Ascending aorta (tissue), 2 donors: ENCODE data around the gene NCKAP5. TPM values are rescaled to one million over a fixed set of nuclear protein-coding genes. Genes with fewer than 3 reads are reported as not detected.

Source experiments
- DNase-seq, 2 donors: peaks; one replicate each; pipeline ENCODE4 v3.0.0-alpha.2; 2019; ENCODE audit warnings: low spot score in 2 of 2
- H3K27ac ChIP-seq, 2 donors: fragments of 200-600 bp; sonication (generic); one replicate each; pipeline ENCODE4 v1.5.1; 2016 to 2017; ENCODE audit warnings: mild to moderate bottlenecking in 1 of 2
- H3K27me3 ChIP-seq: fragments of 200-600 bp; sonication (generic); one replicate; pipeline ENCODE4 v1.5.1; 2017
- H3K36me3 ChIP-seq, 2 donors: fragments of 200-600 bp; sonication (generic); one replicate each; pipeline ENCODE4 v1.5.1; 2016
- H3K4me1 ChIP-seq, 2 donors: fragments of 200-600 bp; sonication (generic); one replicate each; pipeline ENCODE4 v1.5.1; 2016 to 2017; ENCODE audit warnings: mild to moderate bottlenecking in 1 of 2
- H3K4me3 ChIP-seq, 2 donors: fragments of 200-600 bp; sonication (generic); one replicate each; pipeline ENCODE4 v1.5.1; 2016 to 2017; ENCODE audit warnings: mild to moderate bottlenecking in 1 of 2
- H3K9me3 ChIP-seq, 2 donors: fragments of 200-600 bp; sonication (generic); one replicate each; pipeline ENCODE4 v1.5.1; 2016
- intact Hi-C: fragments of 100-400 bp; cut with DNase I; formaldehyde crosslinking; loops from one replicate; pipeline ENCODE4 v1.15.1; 2023
- total RNA-seq: library from RNA; depleted of rRNA; stranded (reverse); fragments of >200 nt; gene quantifications from one replicate; pipeline ENCODE4 v1.1.0, GENCODE V29; 2016
- TF ChIP-seq, protein P1 (sequence below), 3 experiments: fragments of 200-600 bp in 2 of 3; fragments of 450-650 bp in 1 of 3; sonication (generic) in 2 of 3; IDR thresholded peaks; one replicate each; pipeline ENCODE4 v1.5.1; 2016 to 2019; ENCODE audit warnings: antibody characterized with exemption in 3 of 3, mild to moderate bottlenecking in 1 of 3, moderate library complexity in 1 of 3

NCKAP5 gene
- total RNA-seq, 1 donor from 2014 or later: 0.75 TPM

DNA sequence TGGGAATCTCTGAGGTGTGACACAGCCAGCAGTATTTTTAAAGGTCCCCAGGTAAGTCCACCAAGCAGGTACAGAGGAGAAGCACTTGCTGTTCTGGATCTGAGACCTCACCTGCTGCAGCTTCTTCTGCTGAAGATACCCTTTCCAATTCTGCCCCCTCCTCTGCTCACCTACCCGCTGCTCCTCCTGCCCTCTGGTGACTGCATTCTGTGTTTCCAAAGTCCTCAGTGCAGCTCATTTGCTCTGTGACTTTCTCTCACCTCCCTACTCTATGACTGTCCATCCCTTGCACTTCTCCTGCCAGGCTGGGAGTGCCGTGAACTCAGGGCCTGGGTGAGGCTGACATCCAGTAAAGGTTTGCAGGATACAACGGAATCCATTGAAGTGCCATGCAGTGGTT, 693.1 kb downstream of the NCKAP5 start:
- no peak overlapping the region for H3K27ac ChIP-seq
- no peaks in the 10 kb centered on the region for H3K9me3 ChIP-seq
- no peaks in the 10 kb centered on the region for H3K4me1 ChIP-seq
- H3K27me3 ChIP-seq: no peaks in the 10 kb centered on the region
- intact Hi-C loops: no loop called here
- no peak for DNase-seq
- no peak overlapping the region for H3K4me3 ChIP-seq
- TF ChIP-seq, protein P1, sequence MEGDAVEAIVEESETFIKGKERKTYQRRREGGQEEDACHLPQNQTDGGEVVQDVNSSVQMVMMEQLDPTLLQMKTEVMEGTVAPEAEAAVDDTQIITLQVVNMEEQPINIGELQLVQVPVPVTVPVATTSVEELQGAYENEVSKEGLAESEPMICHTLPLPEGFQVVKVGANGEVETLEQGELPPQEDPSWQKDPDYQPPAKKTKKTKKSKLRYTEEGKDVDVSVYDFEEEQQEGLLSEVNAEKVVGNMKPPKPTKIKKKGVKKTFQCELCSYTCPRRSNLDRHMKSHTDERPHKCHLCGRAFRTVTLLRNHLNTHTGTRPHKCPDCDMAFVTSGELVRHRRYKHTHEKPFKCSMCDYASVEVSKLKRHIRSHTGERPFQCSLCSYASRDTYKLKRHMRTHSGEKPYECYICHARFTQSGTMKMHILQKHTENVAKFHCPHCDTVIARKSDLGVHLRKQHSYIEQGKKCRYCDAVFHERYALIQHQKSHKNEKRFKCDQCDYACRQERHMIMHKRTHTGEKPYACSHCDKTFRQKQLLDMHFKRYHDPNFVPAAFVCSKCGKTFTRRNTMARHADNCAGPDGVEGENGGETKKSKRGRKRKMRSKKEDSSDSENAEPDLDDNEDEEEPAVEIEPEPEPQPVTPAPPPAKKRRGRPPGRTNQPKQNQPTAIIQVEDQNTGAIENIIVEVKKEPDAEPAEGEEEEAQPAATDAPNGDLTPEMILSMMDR (IDR thresholded peaks at IDR 0.05): no peak
- H3K36me3 ChIP-seq: no peaks in the 10 kb centered on the region

DNA sequence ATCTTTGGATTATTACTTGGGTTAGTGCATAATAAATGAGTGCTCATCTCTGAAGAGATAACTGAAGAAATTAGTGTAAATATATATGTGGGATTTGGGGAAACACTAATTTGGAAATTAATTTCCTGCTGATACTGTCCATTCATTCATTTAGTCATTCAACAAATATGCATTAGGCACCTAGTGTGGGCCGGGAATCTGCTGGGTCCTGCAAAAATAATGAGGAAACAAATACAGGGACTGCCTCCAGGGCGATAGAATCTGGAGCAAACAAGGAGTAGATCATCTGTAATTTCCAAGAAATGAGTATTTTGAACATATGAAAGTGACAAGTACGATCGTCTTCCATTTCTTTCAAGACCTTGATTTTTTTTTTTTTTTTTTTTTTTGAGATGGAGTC, 694.5 kb downstream of the NCKAP5 start:
- no peaks in the 10 kb centered on the region for H3K36me3 ChIP-seq
- H3K9me3 ChIP-seq: no peaks in the 10 kb centered on the region
- intact Hi-C loops: no loop called here
- no peak overlapping the region for H3K27ac ChIP-seq
- H3K4me3 ChIP-seq: no peak overlapping the region
- H3K27me3 ChIP-seq: no peaks in the 10 kb centered on the region
- TF ChIP-seq, protein P1 (IDR thresholded peaks at IDR 0.05): no peak
- DNase-seq: no peak
- H3K4me1 ChIP-seq: no peaks in the 10 kb centered on the region

DNA sequence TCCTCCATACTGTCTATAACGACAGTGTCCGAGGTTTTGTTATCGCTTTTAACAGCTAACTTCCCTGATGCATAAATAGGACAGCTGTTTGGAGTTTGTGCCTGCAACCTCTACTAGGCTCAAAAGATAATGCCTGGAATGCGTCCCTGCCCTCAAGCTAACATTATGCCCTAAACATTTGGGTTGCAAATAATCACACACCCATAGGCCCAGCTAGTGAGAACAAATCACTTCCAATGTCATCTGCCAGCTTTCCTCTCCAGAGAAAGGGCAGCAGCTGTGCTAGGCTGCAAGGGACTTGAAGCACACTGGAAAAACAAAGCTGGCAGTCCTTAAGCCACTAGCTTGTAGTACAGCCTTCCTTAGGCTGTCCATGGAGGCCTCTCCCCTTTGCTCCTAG, 696.4 kb downstream of the NCKAP5 start:
- Histone ChIP-seq H3K27me3 (no peaks in the 10 kb centered on the region), H3K4me3 (no peak overlapping the region), H3K36me3 (no peaks in the 10 kb centered on the region), H3K4me1 (no peaks in the 10 kb centered on the region), H3K27ac (no peak overlapping the region), H3K9me3 (no peaks in the 10 kb centered on the region)
- intact Hi-C loops: no loop called here
- no peak for DNase-seq
- TF ChIP-seq, protein P1 (IDR thresholded peaks at IDR 0.05): no peak

DNA sequence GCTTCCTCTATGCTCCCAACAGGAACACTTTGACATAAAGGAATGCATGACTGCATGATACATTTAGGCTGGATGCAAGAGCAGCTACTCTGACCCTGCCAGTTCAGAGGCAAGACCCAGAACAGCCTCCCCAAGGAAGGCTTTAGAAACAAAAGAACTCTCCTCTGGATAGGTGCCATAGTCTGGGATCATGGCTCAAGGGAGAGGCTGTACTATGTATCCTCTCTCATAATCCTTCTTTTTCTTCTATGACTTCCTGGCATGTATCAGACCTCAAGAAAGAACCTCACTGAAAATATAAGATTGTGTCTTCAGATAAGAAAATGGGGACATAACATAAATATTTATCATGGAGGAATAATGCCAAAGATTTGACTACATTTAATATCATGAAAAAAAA, 704.3 kb downstream of the NCKAP5 start:
- no peaks in the 10 kb centered on the region for H3K9me3 ChIP-seq
- H3K4me3 ChIP-seq: no peak overlapping the region
- TF ChIP-seq, protein P1 (IDR thresholded peaks at IDR 0.05): no peak
- H3K27me3 ChIP-seq: no peaks in the 10 kb centered on the region
- no peak for DNase-seq
- H3K4me1 ChIP-seq: no peaks in the 10 kb centered on the region
- no peaks in the 10 kb centered on the region for H3K36me3 ChIP-seq
- intact Hi-C loops: no loop called here
- no peak overlapping the region for H3K27ac ChIP-seq

DNA sequence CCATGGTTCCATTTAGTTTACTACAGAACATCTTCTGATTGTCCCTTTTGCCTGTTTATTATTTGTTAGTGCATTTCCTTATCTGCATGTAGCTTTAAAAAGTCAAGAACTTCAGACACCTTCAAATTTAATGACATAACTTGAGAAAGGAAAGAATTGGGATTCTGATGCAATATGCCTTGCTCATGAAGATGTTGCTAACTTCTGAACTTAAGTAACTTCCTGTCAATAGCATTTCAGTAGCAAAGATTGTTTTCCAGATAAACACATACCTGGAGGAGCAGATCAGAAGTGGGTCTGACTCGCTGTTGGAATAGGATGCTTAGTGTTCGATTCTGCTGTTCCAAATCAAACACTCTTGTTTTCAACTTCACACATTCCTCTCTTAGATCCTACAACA, 708.0 kb downstream of the NCKAP5 start:
- no peak overlapping the region for H3K27ac ChIP-seq
- no peaks in the 10 kb centered on the region for H3K9me3 ChIP-seq
- H3K27me3 ChIP-seq: no peaks in the 10 kb centered on the region
- TF ChIP-seq, protein P1 (IDR thresholded peaks at IDR 0.05): no peak
- no peaks in the 10 kb centered on the region for H3K4me1 ChIP-seq
- H3K4me3 ChIP-seq: no peak overlapping the region
- intact Hi-C loops: no loop called here
- H3K36me3 ChIP-seq: no peaks in the 10 kb centered on the region
- DNase-seq: no peak

DNA sequence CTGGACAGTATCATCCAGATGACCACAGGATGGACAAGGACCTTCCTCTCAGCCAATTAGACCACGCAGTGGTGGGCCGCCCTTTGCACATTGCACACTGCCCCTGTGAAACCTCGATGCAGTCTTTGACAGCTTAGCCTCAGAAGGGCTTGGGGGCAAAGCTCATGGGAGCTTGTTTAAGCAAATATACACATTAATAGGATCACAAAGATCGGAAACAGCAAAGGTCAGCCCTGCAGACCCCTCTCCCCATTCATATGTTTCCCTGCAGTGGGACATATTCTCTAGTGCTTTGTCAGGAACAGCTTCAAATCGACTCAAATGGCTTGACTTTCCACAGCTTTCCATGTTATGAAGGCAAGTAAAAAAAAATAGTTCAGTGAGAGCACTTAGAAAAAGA, 708.7 kb downstream of the NCKAP5 start:
- Histone ChIP-seq H3K36me3 (no peaks in the 10 kb centered on the region), H3K4me3 (no peak overlapping the region), H3K4me1 (no peaks in the 10 kb centered on the region), H3K9me3 (no peaks in the 10 kb centered on the region), H3K27me3 (no peaks in the 10 kb centered on the region), H3K27ac (no peak overlapping the region)
- no peak for DNase-seq
- intact Hi-C loops: no loop called here
- TF ChIP-seq, protein P1 (IDR thresholded peaks at IDR 0.05): no peak
